GM23338 (cell line): ENCODE data around the gene PPP2R5C. TPM values are rescaled to one million over a fixed set of nuclear protein-coding genes. Genes with fewer than 3 reads are reported as not detected.

ENCODE experiments used
- ATAC-seq: fragments of 200-7000 bp; cut with Tn5 transposase; 3 replicates; pipeline ENCODE4 v1.9.1; 2020
- DNase-seq: peaks from one replicate; pipeline ENCODE4 v3.0.0-alpha.2; 2015; ENCODE audit warnings: low spot score
- H2AFZ ChIP-seq: fragments of 200-600 bp; sonication (generic); 2 replicates; pipeline ENCODE4 v1.8.0; 2016; ENCODE audit warnings: antibody characterized with exemption, mild to moderate bottlenecking, moderate library complexity
- H3F3A ChIP-seq: fragments of 200-600 bp; sonication (generic); replicated peaks from 2 replicates; pipeline ENCODE4 v1.8.0; 2017; ENCODE audit warnings: antibody characterized with exemption, mixed run types, low read depth
- H3K27ac ChIP-seq: fragments of 200-600 bp; sonication (generic); 2 replicates; pipeline ENCODE4 v1.6.1; 2016; ENCODE audit warnings: low read depth
- H3K27me3 ChIP-seq: fragments of 200-600 bp; sonication (generic); 2 replicates; pipeline ENCODE4 v1.8.0; 2016; ENCODE audit warnings: mild to moderate bottlenecking, mixed run types, moderate library complexity; ENCODE audit not compliant: insufficient read depth
- H3K36me3 ChIP-seq: fragments of 200-600 bp; sonication (generic); 2 replicates; pipeline ENCODE4 v1.8.0; 2016; ENCODE audit warnings: mild to moderate bottlenecking; ENCODE audit not compliant: insufficient read depth
- H3K4me1 ChIP-seq: fragments of 200-600 bp; sonication (generic); 2 replicates; pipeline ENCODE4 v1.8.0; 2016; ENCODE audit warnings: mild to moderate bottlenecking, moderate library complexity; ENCODE audit not compliant: insufficient read depth
- H3K4me2 ChIP-seq: fragments of 200-600 bp; sonication (generic); 2 replicates; pipeline ENCODE4 v1.7.1; 2017; ENCODE audit warnings: mixed run types
- H3K4me3 ChIP-seq: fragments of 200-600 bp; sonication (generic); 2 replicates; pipeline ENCODE4 v1.6.1; 2016; ENCODE audit warnings: mixed run types
- H3K79me2 ChIP-seq: fragments of 200-600 bp; sonication (generic); replicated peaks from 2 replicates; pipeline ENCODE4 v1.8.0; 2017; ENCODE audit warnings: mild to moderate bottlenecking; ENCODE audit not compliant: insufficient read depth
- H3K9me2 ChIP-seq: fragments of 200-600 bp; sonication (generic); 2 replicates; pipeline ENCODE4 v1.8.0; 2017; ENCODE audit not compliant: insufficient read depth
- H4K20me1 ChIP-seq: fragments of 200-600 bp; sonication (generic); replicated peaks from 2 replicates; pipeline ENCODE4 v1.8.0; 2017; ENCODE audit warnings: mild to moderate bottlenecking; ENCODE audit not compliant: insufficient read depth
- H3K27ac Mint-ChIP-seq: 2 replicates; pipeline ENCODE4 v1.8.0; 2020; ENCODE audit warnings: inconsistent platforms, mild to moderate bottlenecking, moderate library complexity, mixed read lengths
- H3K27me3 Mint-ChIP-seq: 3 replicates; pipeline ENCODE4 v1.8.0; 2022; ENCODE audit warnings: low read depth, mild to moderate bottlenecking, moderate library complexity, mixed read lengths, inconsistent platforms; ENCODE audit not compliant: insufficient read depth, poor library complexity
- H3K36me3 Mint-ChIP-seq: 3 replicates; pipeline ENCODE4 v1.8.0; 2021; ENCODE audit warnings: low read depth, mild to moderate bottlenecking, inconsistent platforms, moderate library complexity, mixed read lengths
- H3K4me1 Mint-ChIP-seq: 3 replicates; pipeline ENCODE4 v1.8.0; 2020; ENCODE audit warnings: mild to moderate bottlenecking, inconsistent platforms, mixed read lengths
- H3K4me3 Mint-ChIP-seq: 3 replicates; pipeline ENCODE4 v1.8.0; 2021; ENCODE audit warnings: moderate library complexity, mild to moderate bottlenecking, inconsistent platforms, mixed read lengths
- H3K9me3 Mint-ChIP-seq: 3 replicates; pipeline ENCODE4 v1.8.0; 2020; ENCODE audit warnings: moderate library complexity, mild to moderate bottlenecking, inconsistent platforms, mixed read lengths
- CREB1 ChIP-seq: fragments of 250-450 bp; sonication (Bioruptor Pico); IDR thresholded peaks from 2 replicates; pipeline ENCODE4 v1.5.0; 2020; ENCODE audit warnings: low read depth, mild to moderate bottlenecking, moderate library complexity
- EZH2 ChIP-seq: fragments of 200-600 bp; sonication (generic); IDR thresholded peaks from one replicate; pipeline ENCODE4 v1.8.0; 2017; ENCODE audit warnings: antibody characterized with exemption, mild to moderate bottlenecking, low read depth; ENCODE audit not compliant: unreplicated experiment
- EZH2phosphoT487 ChIP-seq: fragments of 200-600 bp; sonication (generic); IDR thresholded peaks from one replicate; pipeline ENCODE4 v1.8.1; 2018; ENCODE audit warnings: antibody characterized with exemption; ENCODE audit not compliant: unreplicated experiment
- JUNB ChIP-seq: IDR thresholded peaks from one replicate; pipeline ENCODE4 v1.6.1; 2016; ENCODE audit warnings: antibody characterized with exemption; ENCODE audit not compliant: unreplicated experiment
- NANOG ChIP-seq: IDR thresholded peaks from 2 replicates; pipeline ENCODE4 v1.6.1; 2016; ENCODE audit warnings: antibody characterized with exemption, borderline replicate concordance
- POLR2AphosphoS5 ChIP-seq: IDR thresholded peaks from 2 replicates; pipeline ENCODE4 v1.6.1; 2016; ENCODE audit warnings: antibody characterized with exemption, low read depth
- REST ChIP-seq: IDR thresholded peaks from one replicate; pipeline ENCODE4 v1.6.1; 2018; ENCODE audit warnings: antibody characterized with exemption; ENCODE audit not compliant: unreplicated experiment
- STAT1 ChIP-seq: IDR thresholded peaks from one replicate; pipeline ENCODE4 v1.6.1; 2016; ENCODE audit warnings: antibody characterized with exemption; ENCODE audit not compliant: unreplicated experiment
- ZNF114 ChIP-seq: fragments of 250-450 bp; sonication (Bioruptor Pico); IDR thresholded peaks from 2 replicates; pipeline ENCODE4 v1.5.0; 2020; ENCODE audit warnings: mild to moderate bottlenecking, moderate library complexity
- ZNF331 ChIP-seq: fragments of 250-450 bp; sonication (Bioruptor Pico); IDR thresholded peaks from 2 replicates; pipeline ENCODE4 v1.5.0; 2020; ENCODE audit warnings: low read depth, mild to moderate bottlenecking, moderate library complexity
- ZNF462 ChIP-seq: fragments of 250-450 bp; sonication (Bioruptor Pico); IDR thresholded peaks from 2 replicates; pipeline ENCODE4 v1.5.0; 2020; ENCODE audit warnings: mild to moderate bottlenecking, moderate library complexity
- polyA plus RNA-seq: library from polyadenylated mRNA; unstranded; fragments of >200 nt; fragmentation: Nextera tagmentation; extraction: Ambion mirVana; gene quantifications from 2 replicates; pipeline ENCODE4 v1.2.1, GENCODE V29; 2016
- total RNA-seq: library from RNA; depleted of rRNA; stranded (reverse); fragments of >200 nt; shearing (Covaris generic); gene quantifications from 2 replicates; pipeline ENCODE4 v1.2.3, GENCODE V29; 2014
- TF ChIP-seq, protein P1 (sequence below): IDR thresholded peaks from 2 replicates; pipeline ENCODE4 v1.6.1; 2016; ENCODE audit warnings: antibody characterized with exemption
- TF ChIP-seq, protein P2 (sequence below), 2 experiments: fragments of 200-600 bp in 1 of 2; sonication (generic) in 1 of 2; conservative IDR thresholded peaks; 2 replicates each; pipeline versions ENCODE4 v1.5.1 to v1.6.1; 2016 to 2017; ENCODE audit warnings: antibody characterized with exemption in 2 of 2, low read depth in 2 of 2, mild to moderate bottlenecking in 2 of 2, moderate library complexity in 1 of 2

Gene PPP2R5C
- total and polyA plus RNA-seq, 2 experiments from 2014 or later = 75.4 to 79.7 TPM

DNA sequence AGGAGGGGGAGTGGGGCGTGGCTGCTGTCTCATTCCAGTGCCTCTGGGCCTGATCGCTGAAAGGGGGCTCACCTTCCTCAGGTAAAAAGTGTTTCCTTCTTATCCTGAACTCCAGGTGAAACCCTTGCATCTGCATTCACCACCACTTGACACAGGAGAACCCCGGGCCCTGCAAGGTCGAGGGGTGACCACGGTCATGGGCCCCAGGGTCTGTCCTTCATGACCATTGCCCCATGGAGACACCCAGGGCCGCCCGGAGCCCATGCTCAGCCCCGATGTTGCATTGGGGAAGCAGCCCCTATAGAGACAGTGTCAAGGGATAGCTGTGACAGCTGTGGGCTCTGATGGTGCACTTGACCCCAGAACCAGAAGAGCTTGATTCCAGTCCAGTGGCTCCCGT lies 168.4 kb downstream of the PPP2R5C start:
- H3K4me3 ChIP-seq = no peak overlapping the region
- H2AFZ ChIP-seq = no peak overlapping the region
- no peaks in the 10 kb centered on the region for H3K27me3 ChIP-seq
- TF ChIP-seq ZNF462 (CRISPR knock-in tag) (no peak), EZH2 (no peak), JUNB (no peak), REST (no peak), ZNF114 (CRISPR knock-in tag) (no peak), ZNF331 (no peak), EZH2phosphoT487 (no peak), STAT1 (no peak), NANOG (no peak), POLR2AphosphoS5 (no peak), CREB1 (CRISPR knock-in tag) (no peak)
- TF ChIP-seq, protein P1, sequence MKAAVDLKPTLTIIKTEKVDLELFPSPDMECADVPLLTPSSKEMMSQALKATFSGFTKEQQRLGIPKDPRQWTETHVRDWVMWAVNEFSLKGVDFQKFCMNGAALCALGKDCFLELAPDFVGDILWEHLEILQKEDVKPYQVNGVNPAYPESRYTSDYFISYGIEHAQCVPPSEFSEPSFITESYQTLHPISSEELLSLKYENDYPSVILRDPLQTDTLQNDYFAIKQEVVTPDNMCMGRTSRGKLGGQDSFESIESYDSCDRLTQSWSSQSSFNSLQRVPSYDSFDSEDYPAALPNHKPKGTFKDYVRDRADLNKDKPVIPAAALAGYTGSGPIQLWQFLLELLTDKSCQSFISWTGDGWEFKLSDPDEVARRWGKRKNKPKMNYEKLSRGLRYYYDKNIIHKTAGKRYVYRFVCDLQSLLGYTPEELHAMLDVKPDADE = no peak
- TF ChIP-seq, protein P2, sequence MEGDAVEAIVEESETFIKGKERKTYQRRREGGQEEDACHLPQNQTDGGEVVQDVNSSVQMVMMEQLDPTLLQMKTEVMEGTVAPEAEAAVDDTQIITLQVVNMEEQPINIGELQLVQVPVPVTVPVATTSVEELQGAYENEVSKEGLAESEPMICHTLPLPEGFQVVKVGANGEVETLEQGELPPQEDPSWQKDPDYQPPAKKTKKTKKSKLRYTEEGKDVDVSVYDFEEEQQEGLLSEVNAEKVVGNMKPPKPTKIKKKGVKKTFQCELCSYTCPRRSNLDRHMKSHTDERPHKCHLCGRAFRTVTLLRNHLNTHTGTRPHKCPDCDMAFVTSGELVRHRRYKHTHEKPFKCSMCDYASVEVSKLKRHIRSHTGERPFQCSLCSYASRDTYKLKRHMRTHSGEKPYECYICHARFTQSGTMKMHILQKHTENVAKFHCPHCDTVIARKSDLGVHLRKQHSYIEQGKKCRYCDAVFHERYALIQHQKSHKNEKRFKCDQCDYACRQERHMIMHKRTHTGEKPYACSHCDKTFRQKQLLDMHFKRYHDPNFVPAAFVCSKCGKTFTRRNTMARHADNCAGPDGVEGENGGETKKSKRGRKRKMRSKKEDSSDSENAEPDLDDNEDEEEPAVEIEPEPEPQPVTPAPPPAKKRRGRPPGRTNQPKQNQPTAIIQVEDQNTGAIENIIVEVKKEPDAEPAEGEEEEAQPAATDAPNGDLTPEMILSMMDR (conservative IDR thresholded peaks at IDR 0.05; ENCODE audit: low read depth in 2 of 2) = no peak
- H3K27ac Mint-ChIP-seq = no peak overlapping the region
- H3K4me3 Mint-ChIP-seq = no peak overlapping the region
- no peaks in the 10 kb centered on the region for H3K79me2 ChIP-seq
- H3K36me3 Mint-ChIP-seq = no peaks in the 10 kb centered on the region
- peaks cover 3% of the 10 kb centered on the region for H3K27me3 Mint-ChIP-seq
- no peak overlapping the region for H3K27ac ChIP-seq
- H3K36me3 ChIP-seq = no peaks in the 10 kb centered on the region
- no peak overlapping the region for H3K4me2 ChIP-seq
- H3K9me3 Mint-ChIP-seq = no peaks in the 10 kb centered on the region; the same call in 2 of the 3 replicates
- no peak for DNase-seq
- H3K9me2 ChIP-seq = no peaks in the 10 kb centered on the region
- 0 out of 2 replicates have a peak, but pooled peaks cover 2% of the 10 kb centered on the region for H3F3A ChIP-seq
- H3K4me1 ChIP-seq = no peaks in the 10 kb centered on the region
- no peaks in the 10 kb centered on the region for H3K4me1 Mint-ChIP-seq
- ATAC-seq = no peak
- 0 out of 2 replicates have a peak, but pooled peaks cover 7% of the 10 kb centered on the region for H4K20me1 ChIP-seq
